A673 (cell line): ENCODE results near the gene AJUBA. TPM values are rescaled to one million over a fixed set of nuclear protein-coding genes. Genes with fewer than 3 reads are reported as not detected.
"Not testable (repeated sequence)": the region's sequence is repeated elsewhere in the genome, so short reads cannot be mapped to it uniquely, and the experiment has no call there.

Experiments
- BruUV-seq: library from RNA; stranded (reverse); fragments of 400-500 nt; replicated peaks from 2 replicates; lab custom pipeline; 2021; lab: Mats Ljungman, UMichigan
- CTCF ChIA-PET: fragments of 300-600 bp; sonication (Branson Sonifier 250); formaldehyde crosslinking; loops from one replicate; lab custom pipeline; 2022; ENCODE audit warnings: antibody characterized with exemption; lab: Charles Lee
- POLR2A ChIA-PET: fragments of 300-600 bp; sonication (Branson Sonifier 250); formaldehyde crosslinking; loops from one replicate; lab custom pipeline; 2022; ENCODE audit warnings: antibody characterized with exemption; ENCODE audit not compliant: low non-redundant PET; lab: Charles Lee
- DNase-seq: peaks from one replicate; pipeline ENCODE4 v3.0.0-alpha.2; 2015; ENCODE audit warnings: low spot score
- H3K27ac ChIP-seq: fragments of 200-600 bp; sonication (generic); 2 replicates; pipeline ENCODE4 v1.5.1; 2016; ENCODE audit warnings: mixed run types, low read depth, mild to moderate bottlenecking, mixed read lengths, antibody characterized with exemption, low read length; ENCODE audit not compliant: poor library complexity, severe bottlenecking
- H3K27me3 ChIP-seq: fragments of 200-600 bp; sonication (generic); replicated peaks from 2 replicates; pipeline ENCODE4 v1.6.1; 2017; ENCODE audit warnings: mixed run types, low read depth, mild to moderate bottlenecking, mixed read lengths, antibody characterized with exemption, low read length; ENCODE audit not compliant: insufficient read depth, poor library complexity
- H3K36me3 ChIP-seq: fragments of 200-600 bp; sonication (generic); 2 replicates; pipeline ENCODE4 v1.6.1; 2016; ENCODE audit warnings: mixed run types, mild to moderate bottlenecking, mixed read lengths, antibody characterized with exemption, low read length; ENCODE audit not compliant: insufficient read depth, poor library complexity, severe bottlenecking
- H3K4me1 ChIP-seq: fragments of 200-600 bp; sonication (generic); 2 replicates; pipeline ENCODE4 v1.6.1; 2017; ENCODE audit warnings: mixed run types, mild to moderate bottlenecking, mixed read lengths, antibody characterized with exemption, low read length; ENCODE audit not compliant: insufficient read depth, poor library complexity, severe bottlenecking
- H3K4me3 ChIP-seq: fragments of 200-600 bp; sonication (generic); 2 replicates; pipeline ENCODE4 v1.5.1; 2016; ENCODE audit warnings: low read depth, mixed run types, mild to moderate bottlenecking, mixed read lengths, low read length; ENCODE audit not compliant: poor library complexity, severe bottlenecking
- H3K9me3 ChIP-seq: fragments of 200-600 bp; sonication (generic); 2 replicates; pipeline ENCODE4 v1.6.1; 2016; ENCODE audit warnings: mixed run types, low read depth, mild to moderate bottlenecking, mixed read lengths, antibody characterized with exemption, low read length; ENCODE audit not compliant: poor library complexity, severe bottlenecking
- EZH2 ChIP-seq: fragments of 200-600 bp; sonication (generic); IDR thresholded peaks from 2 replicates; pipeline ENCODE4 v1.6.1; 2017; ENCODE audit warnings: borderline replicate concordance, low read depth, mild to moderate bottlenecking, mixed read lengths, antibody characterized with exemption, low read length; ENCODE audit not compliant: poor library complexity, severe bottlenecking
- intact Hi-C: fragments of 100-400 bp; cut with micrococcal nuclease; formaldehyde crosslinking; loops from one replicate; pipeline ENCODE4 v1.10.0; 2022; ENCODE audit not compliant: unreplicated experiment
- total RNA-seq: library from RNA; stranded (reverse); gene quantifications from 2 replicates; pipeline ENCODE4 v1.2.3, GENCODE V29; 2021
- TF ChIP-seq, protein P1 (sequence below): fragments of 300-800, 200-600 bp; sonication (generic); conservative IDR thresholded peaks from 2 replicates; pipeline ENCODE4 v1.5.1; 2017; ENCODE audit warnings: low read depth, mild to moderate bottlenecking, antibody characterized with exemption, low read length, moderate library complexity, mixed read lengths

AJUBA gene
- total RNA-seq, 1 experiment from 2014 or later = 43.6 TPM

DNA sequence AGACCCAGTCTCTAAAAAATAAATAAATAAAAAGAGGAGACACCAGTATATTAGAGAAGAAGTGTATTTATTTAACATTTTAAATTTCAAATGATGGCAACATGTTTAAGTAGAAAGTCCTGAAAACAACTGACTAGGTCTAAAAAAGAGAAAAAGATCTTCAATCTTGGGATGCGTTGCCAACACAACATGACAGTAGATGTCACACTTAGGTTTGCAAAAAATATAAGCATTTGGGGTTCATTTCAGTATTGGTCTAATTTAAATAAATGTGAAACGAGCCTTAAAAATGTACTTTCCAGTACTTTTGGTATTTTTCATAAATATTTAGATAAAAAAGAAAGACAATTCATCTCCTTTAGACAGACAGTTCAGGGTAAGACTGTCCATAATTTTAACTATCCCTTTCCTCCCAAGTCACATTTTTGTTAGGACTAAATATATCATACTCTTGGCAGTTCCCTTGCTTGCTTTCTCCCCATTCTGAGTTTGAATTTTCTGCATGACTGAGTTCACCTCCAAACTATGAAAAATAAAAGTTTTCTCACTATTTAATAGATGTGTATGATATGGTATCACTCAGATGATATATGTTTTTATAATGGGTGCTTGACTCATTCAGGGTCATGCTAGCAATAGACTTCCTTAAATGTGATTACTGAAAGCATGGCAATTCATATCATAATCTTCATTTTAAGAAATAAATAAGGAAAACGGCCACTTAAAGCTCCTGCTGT is 23.3 kb upstream of the AJUBA start:
- H3K27me3 ChIP-seq = no peaks in the 10 kb centered on the region
- intact Hi-C loops = loop anchor here (1.0 kb wide), 1 partner anchor 23 kb away; the partner anchor contains the start of gene AJUBA
- H3K4me3 ChIP-seq = peak overlapping the region; percentile 55
- ChIA-PET POLR2A (no interaction called here), CTCF (interaction anchor here (1.6 to 2.0 kb wide), 2 partner anchors 19 to 63 kb away, joined by 7 to 12 read pairs; no protein-coding TSS in a partner anchor)
- DNase-seq = no peak
- no TSS peak for BruUV-seq
- H3K9me3 ChIP-seq = no peaks in the 10 kb centered on the region
- no peaks in the 10 kb centered on the region for H3K36me3 ChIP-seq
- H3K27ac ChIP-seq = peak overlapping the region; percentile 91
- TF ChIP-seq EZH2 = no peak
- TF ChIP-seq, protein P1, sequence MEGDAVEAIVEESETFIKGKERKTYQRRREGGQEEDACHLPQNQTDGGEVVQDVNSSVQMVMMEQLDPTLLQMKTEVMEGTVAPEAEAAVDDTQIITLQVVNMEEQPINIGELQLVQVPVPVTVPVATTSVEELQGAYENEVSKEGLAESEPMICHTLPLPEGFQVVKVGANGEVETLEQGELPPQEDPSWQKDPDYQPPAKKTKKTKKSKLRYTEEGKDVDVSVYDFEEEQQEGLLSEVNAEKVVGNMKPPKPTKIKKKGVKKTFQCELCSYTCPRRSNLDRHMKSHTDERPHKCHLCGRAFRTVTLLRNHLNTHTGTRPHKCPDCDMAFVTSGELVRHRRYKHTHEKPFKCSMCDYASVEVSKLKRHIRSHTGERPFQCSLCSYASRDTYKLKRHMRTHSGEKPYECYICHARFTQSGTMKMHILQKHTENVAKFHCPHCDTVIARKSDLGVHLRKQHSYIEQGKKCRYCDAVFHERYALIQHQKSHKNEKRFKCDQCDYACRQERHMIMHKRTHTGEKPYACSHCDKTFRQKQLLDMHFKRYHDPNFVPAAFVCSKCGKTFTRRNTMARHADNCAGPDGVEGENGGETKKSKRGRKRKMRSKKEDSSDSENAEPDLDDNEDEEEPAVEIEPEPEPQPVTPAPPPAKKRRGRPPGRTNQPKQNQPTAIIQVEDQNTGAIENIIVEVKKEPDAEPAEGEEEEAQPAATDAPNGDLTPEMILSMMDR = no peak
- peaks cover 34% of the 10 kb centered on the region for H3K4me1 ChIP-seq

DNA sequence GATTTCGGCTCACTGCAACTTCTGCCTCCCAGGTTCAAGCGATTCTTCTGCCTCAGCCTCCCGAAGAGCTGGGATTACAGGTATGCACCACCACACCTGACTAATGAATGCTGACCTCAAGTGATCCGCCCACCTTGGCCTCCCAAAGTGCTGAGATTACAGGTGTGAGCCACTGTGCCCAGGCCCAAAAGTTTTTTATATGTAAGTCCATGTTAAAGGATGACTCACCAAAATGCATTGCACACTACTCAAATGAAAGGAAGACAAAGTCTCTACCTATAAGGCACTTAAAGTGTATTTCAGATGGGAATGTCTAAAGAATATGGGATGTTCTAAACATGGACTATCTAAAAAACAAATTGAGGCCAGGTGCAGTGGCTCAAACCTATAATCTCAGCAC is 21.9 kb upstream of the AJUBA start:
- CTCF ChIA-PET = not testable (repeated sequence)

DNA sequence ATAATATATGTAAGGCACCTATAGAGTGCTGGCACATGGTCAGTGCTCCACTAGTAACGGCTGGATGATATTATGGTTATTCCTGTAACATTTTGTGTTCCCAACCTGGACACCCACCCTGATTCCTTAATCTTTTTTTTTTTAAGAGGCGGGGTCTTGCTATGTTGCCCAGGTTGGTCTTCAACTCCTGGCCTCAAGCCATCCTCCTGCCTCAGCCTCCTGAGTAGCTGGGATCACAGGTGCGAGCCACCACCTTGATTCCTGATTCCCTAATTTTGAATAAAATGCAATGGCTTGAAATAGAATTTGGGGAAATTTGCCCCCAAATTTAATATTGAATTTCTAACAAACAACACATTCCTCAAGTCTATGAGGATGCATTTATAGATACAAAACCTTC is 20.2 kb upstream of the AJUBA start:
- peaks cover 33% of the 10 kb centered on the region for H3K4me1 ChIP-seq
- no TSS peak for BruUV-seq
- no peaks in the 10 kb centered on the region for H3K36me3 ChIP-seq
- TF ChIP-seq, protein P1 = no peak
- no peak for TF ChIP-seq EZH2
- H3K27ac ChIP-seq = no peak overlapping the region
- no peak for DNase-seq
- no peaks in the 10 kb centered on the region for H3K9me3 ChIP-seq
- H3K4me3 ChIP-seq = no peak overlapping the region
- intact Hi-C loops = no loop called here
- ChIA-PET POLR2A (no interaction called here), CTCF (no interaction called here)
- H3K27me3 ChIP-seq = no peaks in the 10 kb centered on the region

More for the DNA sequence above, 21.9 kb upstream of the AJUBA start:
- H3K4me3 ChIP-seq, H3K36me3 ChIP-seq, intact Hi-C loops, H3K9me3 ChIP-seq, POLR2A ChIA-PET, BruUV-seq, H3K27ac ChIP-seq, DNase-seq, H3K27me3 ChIP-seq: not testable (repeated sequence)
- H3K4me1 ChIP-seq = peaks cover 30% of the 10 kb centered on the region
